Measurements from ENCODE around the gene YAF2. TPM values are rescaled to one million over a fixed set of nuclear protein-coding genes. Genes with fewer than 3 reads are reported as not detected.

The YAF2 gene
- total RNA-seq, 2 donors from 2014 or later = 17.6 to 27.0 TPM

DNA sequence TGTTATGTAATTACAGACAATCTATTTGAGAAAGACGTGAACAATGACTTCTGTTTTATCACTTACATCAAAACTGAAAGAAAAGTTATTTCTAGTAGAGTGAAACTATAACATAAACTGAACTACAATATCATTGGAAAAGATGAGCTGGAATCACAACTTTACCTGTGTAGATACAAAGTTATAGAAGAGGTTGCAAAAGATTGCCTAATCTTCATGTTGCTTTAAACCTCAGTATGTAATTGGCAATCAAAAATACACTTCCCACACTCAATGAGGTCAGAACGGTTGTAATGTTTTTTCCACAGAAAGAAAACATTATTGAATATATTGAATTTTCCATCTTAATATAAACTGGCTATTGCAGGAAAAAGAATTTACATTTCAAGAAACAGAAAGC, 55.7 kb downstream of the YAF2 start:
- 24% methylated on average over 2 of the region's 2 CpGs for WGBS, 2 donors
- Histone ChIP-seq H3K9me3 (no peaks in the 10 kb centered on the region), H3K27ac (no peak overlapping the region), H3K36me3 (replicated peaks in 1 of 2; ENCODE audit: insufficient read depth in 1 of 2, low read depth in 2 of 2) (no peaks in the 10 kb centered on the region), H3K4me3 (no peak overlapping the region), H3K27me3 (no peaks in the 10 kb centered on the region), H3K4me1 (no peaks in the 10 kb centered on the region)
- intact Hi-C loops (cut with DNase I) = no loop called here
- TF ChIP-seq CTCF (IDR thresholded peaks at IDR 0.05) (no peak), POLR2A (IDR thresholded peaks at IDR 0.05) (no peak)
- no peak for DNase-seq
- no peak for ATAC-seq

DNA sequence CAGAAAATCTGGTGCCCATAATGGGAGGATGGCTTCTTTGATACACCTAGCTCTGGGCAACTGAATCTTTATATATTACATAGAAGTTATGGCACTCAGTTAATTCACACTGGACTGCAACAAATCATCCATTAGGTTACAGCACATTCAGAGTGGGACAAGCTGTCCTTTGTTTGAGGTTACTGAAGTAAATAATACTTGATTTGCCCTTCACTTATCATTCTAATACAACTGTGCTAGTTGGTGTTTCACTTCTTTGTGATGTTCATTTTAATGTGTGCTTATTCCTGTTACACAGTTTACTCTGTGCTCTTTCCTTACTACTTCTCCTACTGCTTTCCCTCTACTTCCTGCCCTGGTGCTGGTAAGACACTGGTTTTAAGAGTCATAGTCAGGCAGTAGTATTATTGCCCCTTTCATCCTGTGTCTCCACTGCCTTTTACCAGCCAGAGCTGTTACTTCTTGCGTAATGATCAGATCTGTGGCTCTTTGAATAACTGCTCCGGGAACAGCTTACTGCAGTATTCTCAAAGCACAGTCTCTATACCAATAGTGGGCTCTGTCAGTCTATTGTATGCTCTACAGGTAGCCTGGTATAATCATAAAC, 57.0 kb downstream of the YAF2 start:
- no peaks in the 10 kb centered on the region for H3K36me3 ChIP-seq (replicated peaks in 1 of 2; ENCODE audit: insufficient read depth in 1 of 2, low read depth in 2 of 2)
- intact Hi-C loops (cut with DNase I) = no loop called here
- H3K9me3 ChIP-seq = no peaks in the 10 kb centered on the region
- ATAC-seq (peak; percentile 45), DNase-seq (no peak)
- peak overlapping the region in 3 of 4 donors; percentile 27 to 51 (median 49) for H3K27ac ChIP-seq
- H3K27me3 ChIP-seq = no peaks in the 10 kb centered on the region
- no peak overlapping the region for H3K4me3 ChIP-seq
- TF ChIP-seq CTCF (IDR thresholded peaks at IDR 0.05) (no peak), POLR2A (IDR thresholded peaks at IDR 0.05) (no peak)
- no peaks in the 10 kb centered on the region for H3K4me1 ChIP-seq
- 50 to 58% methylated on average over 2 of the region's 2 CpGs for WGBS, 2 donors

- DNase-seq = no peak
- intact Hi-C loops (cut with DNase I) = no loop called here
- Histone ChIP-seq H3K4me3 (no peak overlapping the region), H3K36me3 (replicated peaks in 1 of 2; ENCODE audit: insufficient read depth in 1 of 2, low read depth in 2 of 2) (no peaks in the 10 kb centered on the region), H3K9me3 (no peaks in the 10 kb centered on the region), H3K27ac (no peak overlapping the region), H3K4me1 (no peaks in the 10 kb centered on the region), H3K27me3 (no peaks in the 10 kb centered on the region)
- no peak for ATAC-seq
- TF ChIP-seq POLR2A (IDR thresholded peaks at IDR 0.05) = no peak
- TF ChIP-seq CTCF (IDR thresholded peaks at IDR 0.05) = no peak
- WGBS, 2 donors = 86 to 95% methylated on average over 2 of the region's 2 CpGs
Measured at GRCh38 chr12:42178101-42178500, 59.9 kb downstream of the YAF2 start.

GRCh38 chr12:42174978-42175377, 63.1 kb downstream of the YAF2 start:
- Histone ChIP-seq H3K4me1 (no peaks in the 10 kb centered on the region), H3K36me3 (replicated peaks in 1 of 2; ENCODE audit: insufficient read depth in 1 of 2, low read depth in 2 of 2) (no peaks in the 10 kb centered on the region), H3K27ac (no peak overlapping the region), H3K4me3 (no peak overlapping the region), H3K27me3 (no peaks in the 10 kb centered on the region), H3K9me3 (no peaks in the 10 kb centered on the region)
- DNase-seq = no peak
- 88 to 100% methylated on average over 1 of the region's 1 CpG for WGBS, 2 donors
- no peak for TF ChIP-seq POLR2A (IDR thresholded peaks at IDR 0.05)
- no peak for TF ChIP-seq CTCF (IDR thresholded peaks at IDR 0.05)
- ATAC-seq = no peak
- intact Hi-C loops (cut with DNase I) = no loop called here

- Histone ChIP-seq H3K27ac (no peak overlapping the region), H3K4me3 (no peak overlapping the region), H3K27me3 (no peaks in the 10 kb centered on the region), H3K36me3 (replicated peaks in 1 of 2; ENCODE audit: insufficient read depth in 1 of 2, low read depth in 2 of 2) (no peaks in the 10 kb centered on the region), H3K9me3 (no peaks in the 10 kb centered on the region), H3K4me1 (no peaks in the 10 kb centered on the region)
- ATAC-seq (no peak), DNase-seq (no peak)
- intact Hi-C loops (cut with DNase I) = no loop called here
- TF ChIP-seq POLR2A (IDR thresholded peaks at IDR 0.05) (no peak), CTCF (IDR thresholded peaks at IDR 0.05) (no peak)
Measured at GRCh38 chr12:42173961-42174521, 64.0 kb downstream of the YAF2 start.

All from body of pancreas (tissue), 4 donors.